Hepatocyte (in vitro differentiated cells): ENCODE results near the gene MCRS1.

Source experiments
- CTCF ChIP-seq: fragments of 200-600 bp; sonication (generic); IDR thresholded peaks from 2 replicates; pipeline ENCODE4 v1.5.1; 2016; ENCODE audit warnings: antibody characterized with exemption, mild to moderate bottlenecking; ENCODE audit not compliant: poor library complexity
- EZH2 ChIP-seq: fragments of 200-600 bp; sonication (generic); IDR thresholded peaks from 2 replicates; pipeline ENCODE4 v1.6.1; 2016; ENCODE audit warnings: antibody characterized with exemption, mild to moderate bottlenecking, borderline replicate concordance

GRCh38 chr12:49550693-49551252 lies 17.2 kb downstream of the MCRS1 start:
- no peak for TF ChIP-seq CTCF
- no peak for TF ChIP-seq EZH2
